ENCODE results near the gene KRTAP2-4. TPM values are rescaled to one million over a fixed set of nuclear protein-coding genes. Genes with fewer than 3 reads are reported as not detected.
"Not testable (repeated sequence)": the region's sequence is repeated elsewhere in the genome, so short reads cannot be mapped to it uniquely, and the experiment has no call there.

Gene KRTAP2-4
- polyA plus RNA-seq, 3 donors, result not detected

DNA sequence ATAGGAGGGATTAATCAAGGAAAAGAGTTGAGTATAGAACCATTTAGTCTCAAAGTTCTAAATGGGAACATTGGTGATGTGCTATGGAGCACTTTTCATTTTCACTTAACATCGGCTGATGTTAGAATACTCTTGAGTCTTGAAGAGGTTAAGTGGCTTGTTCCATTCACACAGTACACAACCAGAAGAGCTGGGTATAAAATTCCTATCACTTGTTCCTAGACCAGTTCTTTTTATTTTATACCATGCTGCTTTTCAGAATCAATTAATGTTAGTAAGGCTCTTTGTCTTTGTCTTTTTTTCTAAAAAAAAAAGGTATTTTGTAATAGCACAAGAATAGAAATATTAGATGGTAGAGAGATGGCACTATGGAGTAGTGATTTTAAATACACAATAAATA lies 22.7 kb downstream of the KRTAP2-4 start:
- no peaks in the 10 kb centered on the region for H3K36me3 ChIP-seq (replicated peaks in 1 of 2; ENCODE audit: control insufficient read depth in 1 of 2, insufficient read depth in 2 of 2, low read length in 2 of 2)
- intact Hi-C loops (cut with micrococcal nuclease), result no loop called here
- Mint-ChIP-seq H3K4me1 (no peaks in the 10 kb centered on the region), H3K27me3 (ENCODE audit: low read depth in 3 of 3) (peaks cover 7 to 21% (median 12%) of the 10 kb centered on the region in 3 donors), H3K4me3 (no peak overlapping the region), H3K27ac (no peak overlapping the region), H3K36me3 (no peaks in the 10 kb centered on the region), H3K9me3 (peaks cover 0 to 7% (median 2%) of the 10 kb centered on the region in 7 donors)
- H3K4me2 ChIP-seq (replicated peaks; ENCODE audit: extremely low read depth, low read length, poor library complexity, severe bottlenecking), result no peak overlapping the region
- H3K9me3 ChIP-seq (replicated peaks in 1 of 2; ENCODE audit: control insufficient read depth in 1 of 2, insufficient read depth in 1 of 2, low read length in 2 of 2), result no peaks in the 10 kb centered on the region
- H2AFZ ChIP-seq (ENCODE audit: insufficient read depth, low read depth, low read length, poor library complexity, severe bottlenecking), result no peak overlapping the region
- TF ChIP-seq CTCF (IDR thresholded peaks at IDR 0.05), result no peak
- no peaks in the 10 kb centered on the region for H4K20me1 ChIP-seq (ENCODE audit: insufficient read depth, low read length)
- H3K27me3 ChIP-seq (ENCODE audit: control insufficient read depth in 2 of 2, insufficient read depth in 2 of 2, low read length in 2 of 2), result peaks cover 4 to 5% of the 10 kb centered on the region in 2 donors
- no peaks in the 10 kb centered on the region for H3K79me2 ChIP-seq (ENCODE audit: insufficient read depth, low read length)
- DNase-seq, result no peak
- WGBS (ENCODE audit: insufficient coverage), result no CpG with 5 or more reads among the region's 1 CpG
- no peak overlapping the region for H3K4me3 ChIP-seq (replicated peaks in 1 of 3; ENCODE audit: low read depth in 2 of 3, low read length in 3 of 3)
- no peaks in the 10 kb centered on the region for H3K4me1 ChIP-seq (ENCODE audit: control insufficient read depth in 1 of 2, insufficient read depth in 2 of 2, low read length in 2 of 2)
- no peak overlapping the region for H3K27ac ChIP-seq (ENCODE audit: low read depth in 1 of 2, low read length in 2 of 2)
- no peak overlapping the region for H3K9ac ChIP-seq (ENCODE audit: insufficient read depth, low read length, poor library complexity, severe bottlenecking)

GRCh38 chr17:41040783-41041571 lies 24.7 kb downstream of the KRTAP2-4 start, which contains the start of gene KRTAP1-1:
KRTAP1-1 (minus strand) TSS chr17:41041450; CDS start chr17:41041397, 53 bp downstream.
- H3K27ac ChIP-seq (ENCODE audit: low read depth in 1 of 2, low read length in 2 of 2); H3K4me2 ChIP-seq (replicated peaks; ENCODE audit: extremely low read depth, low read length, poor library complexity, severe bottlenecking); H3K79me2 ChIP-seq (ENCODE audit: insufficient read depth, low read length); H3K27me3 ChIP-seq (ENCODE audit: control insufficient read depth in 2 of 2, insufficient read depth in 2 of 2, low read length in 2 of 2); H3K9ac ChIP-seq (ENCODE audit: insufficient read depth, low read length, poor library complexity, severe bottlenecking); intact Hi-C loops (cut with micrococcal nuclease); H3K27me3 Mint-ChIP-seq (ENCODE audit: low read depth in 3 of 3); H3K36me3 ChIP-seq (replicated peaks in 1 of 2; ENCODE audit: control insufficient read depth in 1 of 2, insufficient read depth in 2 of 2, low read length in 2 of 2); H3K4me1 ChIP-seq (ENCODE audit: control insufficient read depth in 1 of 2, insufficient read depth in 2 of 2, low read length in 2 of 2); H4K20me1 ChIP-seq (ENCODE audit: insufficient read depth, low read length); H3K27ac Mint-ChIP-seq; H3K36me3 Mint-ChIP-seq; H3K4me1 Mint-ChIP-seq; DNase-seq; H2AFZ ChIP-seq (ENCODE audit: insufficient read depth, low read depth, low read length, poor library complexity, severe bottlenecking); H3K9me3 ChIP-seq (replicated peaks in 1 of 2; ENCODE audit: control insufficient read depth in 1 of 2, insufficient read depth in 1 of 2, low read length in 2 of 2); H3K4me3 ChIP-seq (replicated peaks in 1 of 3; ENCODE audit: low read depth in 2 of 3, low read length in 3 of 3); H3K9me3 Mint-ChIP-seq; H3K4me3 Mint-ChIP-seq: not testable (repeated sequence)
- WGBS (ENCODE audit: insufficient coverage), result 94% methylated on average over 6 of the region's 14 CpGs
